ENCODE measurements around the gene BPIFA1.

BPIFA1 gene

GRCh38 chr20:33235696-33236095 is at the start of gene BPIFA1:
BPIFA1 (plus strand) TSS chr20:33235996; CDS start chr20:33237712, 1,716 bp downstream.
- DNase-seq (ENCODE audit: low read depth in 3 of 3, low spot score in 1 of 3) = no peak

GRCh38 chr20:33187491-33187890 is 48.3 kb upstream of the BPIFA1 start:
- DNase-seq (ENCODE audit: low read depth in 3 of 3, low spot score in 1 of 3) = no peak

DNA sequence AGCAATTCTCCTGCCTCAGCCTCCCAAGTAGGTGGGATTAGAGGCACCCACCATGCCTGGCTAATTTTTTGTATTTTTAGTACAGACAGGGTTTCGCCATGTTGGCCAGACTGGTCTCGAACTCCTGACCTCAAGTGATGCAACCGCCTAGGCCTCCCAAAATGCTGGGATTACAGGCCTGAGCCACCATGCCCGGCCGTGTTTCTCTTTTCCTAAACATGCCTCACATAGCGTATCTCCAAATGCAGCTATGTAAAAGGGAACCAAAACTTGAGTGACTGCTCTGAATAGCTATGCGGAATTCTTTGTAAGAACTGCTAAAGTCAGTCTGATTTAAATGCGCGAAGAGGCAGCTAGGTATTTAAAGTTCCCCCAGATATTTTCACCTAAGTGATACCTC is 47.4 kb upstream of the BPIFA1 start:
- DNase-seq (ENCODE audit: low read depth in 3 of 3, low spot score in 1 of 3) = no peak

GRCh38 chr20:33191484-33191883 is 44.3 kb upstream of the BPIFA1 start:
- DNase-seq (ENCODE audit: low read depth in 3 of 3, low spot score in 1 of 3) = no peak

DNA sequence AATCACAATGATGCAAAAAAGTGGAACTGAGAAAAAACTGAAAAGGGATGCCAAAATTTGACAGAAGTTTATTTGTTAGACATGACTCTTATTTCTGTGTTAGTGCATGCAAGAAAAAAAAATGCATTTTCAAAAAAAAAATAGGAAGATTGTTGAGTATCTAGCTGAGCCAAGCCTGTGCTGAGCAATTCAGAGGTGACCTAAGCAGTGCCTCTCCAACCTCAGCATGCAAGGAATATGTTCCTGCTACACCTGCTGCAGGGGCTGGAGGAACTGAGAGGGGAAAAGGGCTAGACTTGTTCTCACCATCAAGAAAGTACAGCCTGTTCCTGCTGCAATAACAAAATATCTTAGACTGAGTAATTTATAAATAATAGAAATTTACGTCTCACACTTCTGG is 43.8 kb upstream of the BPIFA1 start:
- no peak for DNase-seq (ENCODE audit: low read depth in 3 of 3, low spot score in 1 of 3)

DNA sequence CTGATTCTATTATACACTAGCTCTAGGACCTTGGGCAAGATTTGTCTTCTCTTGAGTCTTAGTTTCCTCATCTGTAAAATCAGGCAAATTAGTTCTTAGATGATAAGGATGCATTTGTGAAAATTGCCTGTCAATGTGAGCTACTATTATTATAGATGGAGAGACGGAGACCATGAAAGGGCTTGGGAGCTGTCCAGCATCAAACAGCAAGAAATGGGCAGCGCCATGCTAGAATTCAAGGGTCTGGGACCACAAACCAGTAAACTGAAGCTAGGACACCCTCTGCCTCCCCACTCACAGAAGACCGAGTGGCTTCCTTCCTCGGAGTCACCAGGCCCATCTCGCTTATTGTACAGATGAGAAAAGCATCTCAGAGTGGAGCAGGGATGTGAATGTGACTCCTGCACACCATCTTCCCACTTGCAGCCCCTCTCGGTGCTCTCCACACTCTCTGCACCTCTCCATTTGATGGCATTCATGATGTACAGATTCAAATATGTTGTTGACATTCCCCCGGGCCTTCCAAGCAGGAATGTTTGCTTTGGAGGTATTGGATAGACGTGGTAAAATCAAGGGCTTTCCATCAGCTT is 42.8 kb upstream of the BPIFA1 start:
- no peak for DNase-seq (ENCODE audit: low read depth in 3 of 3, low spot score in 1 of 3)

DNA sequence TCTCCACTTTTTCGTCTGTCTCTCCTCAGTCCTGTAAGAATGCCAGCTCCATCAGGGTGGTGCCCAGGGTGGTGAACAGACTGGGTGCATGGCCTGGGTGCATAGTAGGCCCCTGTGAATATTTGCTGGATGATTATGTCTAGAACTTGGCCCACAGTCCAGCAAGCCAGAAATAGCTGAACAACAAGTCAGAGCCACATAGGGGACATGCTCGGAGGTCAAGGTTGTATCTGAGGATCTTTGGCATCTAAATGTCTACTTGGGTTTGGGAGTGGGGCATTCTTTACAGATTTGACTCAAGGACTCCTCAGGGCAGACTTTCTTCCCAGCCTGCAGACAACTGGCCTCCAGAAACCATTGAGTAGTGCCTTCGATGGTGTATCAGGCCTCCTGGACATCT is 36.8 kb upstream of the BPIFA1 start:
- no peak for DNase-seq (ENCODE audit: low read depth in 3 of 3, low spot score in 1 of 3)

DNA sequence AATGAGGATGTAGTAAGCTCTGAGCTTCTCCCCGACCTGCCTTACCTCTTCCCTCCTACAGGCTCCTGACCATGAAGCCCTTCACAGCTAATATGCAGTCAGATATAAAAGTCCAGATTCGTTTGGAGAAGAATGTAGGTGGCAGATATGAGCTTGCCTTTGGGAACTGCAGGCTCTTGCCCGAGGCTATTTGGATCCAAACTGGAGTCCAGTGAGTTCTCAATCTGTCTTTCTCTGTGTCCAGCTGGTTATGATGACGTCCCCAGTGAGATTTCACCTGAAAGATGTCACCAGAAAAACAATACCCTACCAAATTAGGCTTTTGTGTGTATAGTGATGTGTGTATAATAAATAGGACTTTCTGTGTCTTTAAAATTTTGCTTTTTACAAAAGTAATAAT is 33.3 kb upstream of the BPIFA1 start:
- no peak for DNase-seq (ENCODE audit: low read depth in 3 of 3, low spot score in 1 of 3)

- DNase-seq (ENCODE audit: low read depth in 3 of 3, low spot score in 1 of 3) = no peak
Observed at GRCh38 chr20:33203444-33203843, 32.4 kb upstream of the BPIFA1 start.

DNA sequence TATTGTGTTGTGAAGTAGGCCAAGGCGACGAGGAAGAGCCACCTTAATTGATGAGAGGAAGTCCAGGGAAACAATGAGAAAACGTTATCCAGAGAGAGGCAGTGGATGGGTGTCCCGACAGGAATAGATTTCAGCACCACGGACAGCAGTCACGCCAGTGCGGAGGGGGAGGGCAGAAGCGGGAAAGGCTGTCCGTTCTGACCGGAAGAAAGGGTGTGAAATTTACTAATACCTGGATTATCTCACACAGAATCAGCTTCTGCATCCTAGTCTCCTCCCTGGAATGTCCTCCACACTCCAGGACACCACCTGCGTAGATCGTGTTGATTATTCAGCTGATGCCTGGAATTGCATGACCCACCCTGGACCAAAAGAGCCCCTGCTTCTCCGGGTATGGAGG is 26.0 kb upstream of the BPIFA1 start:
- DNase-seq (ENCODE audit: low read depth in 3 of 3, low spot score in 1 of 3) = peak in 1 of 3 donors; percentile 5

- DNase-seq (ENCODE audit: low read depth in 3 of 3, low spot score in 1 of 3) = no peak
Observed at GRCh38 chr20:33210371-33210770, 25.4 kb upstream of the BPIFA1 start.

GRCh38 chr20:33211817-33212424 is 23.9 kb upstream of the BPIFA1 start:
- no peak for DNase-seq (ENCODE audit: low read depth in 3 of 3, low spot score in 1 of 3)

DNA sequence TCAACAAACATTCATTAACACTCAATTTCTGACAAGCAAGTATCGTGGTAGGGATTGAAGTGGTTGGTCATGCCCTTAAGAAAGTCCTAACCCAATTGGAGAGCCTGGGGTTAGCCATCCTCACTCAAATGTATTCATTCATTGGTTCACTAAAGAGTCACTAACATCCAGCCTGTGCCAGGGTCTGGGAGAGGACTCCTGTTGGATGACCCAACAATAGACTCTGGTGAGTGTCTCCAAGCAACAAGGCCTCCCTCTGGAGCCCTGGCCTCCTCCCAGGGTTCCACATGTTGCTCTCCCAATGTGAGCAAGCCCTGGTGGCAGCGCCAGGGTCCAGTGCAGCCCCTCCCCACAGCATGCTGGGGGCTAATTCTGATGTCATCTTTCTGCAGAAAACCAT is 18.7 kb upstream of the BPIFA1 start, which contains the start of gene BPIFA3:
Gene BPIFA3, plus strand, starts transcription at position 301 of the 400 bp plus-strand sequence. CDS start 185 bp downstream, outside the sequence.
- no peak for DNase-seq (ENCODE audit: low read depth in 3 of 3, low spot score in 1 of 3)

- DNase-seq (ENCODE audit: low read depth in 3 of 3, low spot score in 1 of 3) = no peak
Observed at GRCh38 chr20:33224399-33224798, 11.4 kb upstream of the BPIFA1 start.

DNA sequence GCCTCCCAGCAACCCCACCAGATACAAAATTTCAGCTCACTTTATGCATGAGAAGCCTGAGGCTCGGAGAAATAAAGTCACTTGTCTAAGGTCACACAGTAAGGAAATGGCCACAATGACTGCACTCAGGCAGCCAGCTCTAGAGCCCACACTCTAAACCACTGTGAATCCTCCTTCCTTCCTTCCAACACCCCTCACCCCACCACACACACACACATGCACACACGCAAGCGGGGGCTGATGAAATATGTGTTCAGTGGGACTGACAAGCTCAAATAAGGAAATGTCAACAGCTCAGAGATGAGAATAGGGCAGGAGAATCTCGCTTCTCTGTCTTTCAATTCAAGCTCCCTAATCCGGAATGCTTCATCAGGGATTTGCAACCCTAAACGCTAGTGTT is 6.0 kb upstream of the BPIFA1 start:
- no peak for DNase-seq (ENCODE audit: low read depth in 3 of 3, low spot score in 1 of 3)

DNA sequence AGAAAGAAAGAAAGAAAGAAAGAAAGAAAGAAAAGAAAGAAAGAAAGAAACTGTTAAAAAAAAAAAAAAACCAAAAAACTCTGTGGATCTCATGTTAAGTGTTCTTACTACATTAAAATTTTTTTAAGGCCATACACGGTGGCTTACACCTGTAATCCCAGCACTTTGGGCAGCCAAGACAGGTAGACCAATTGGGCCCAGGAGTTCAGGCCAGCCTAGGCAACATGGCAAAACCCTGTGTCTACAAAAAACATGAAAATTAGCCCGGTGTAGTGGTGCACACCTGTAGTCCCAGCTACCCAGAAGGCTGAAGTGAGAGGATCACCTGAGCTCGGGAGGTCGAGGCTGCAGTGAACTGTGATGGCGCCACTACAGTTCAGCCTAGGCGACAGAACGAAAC is 4.6 kb upstream of the BPIFA1 start:
- no peak for DNase-seq (ENCODE audit: low read depth in 3 of 3, low spot score in 1 of 3)

- no peak for DNase-seq (ENCODE audit: low read depth in 3 of 3, low spot score in 1 of 3)
Observed at GRCh38 chr20:33232486-33233072, 3.2 kb upstream of the BPIFA1 start.

DNA sequence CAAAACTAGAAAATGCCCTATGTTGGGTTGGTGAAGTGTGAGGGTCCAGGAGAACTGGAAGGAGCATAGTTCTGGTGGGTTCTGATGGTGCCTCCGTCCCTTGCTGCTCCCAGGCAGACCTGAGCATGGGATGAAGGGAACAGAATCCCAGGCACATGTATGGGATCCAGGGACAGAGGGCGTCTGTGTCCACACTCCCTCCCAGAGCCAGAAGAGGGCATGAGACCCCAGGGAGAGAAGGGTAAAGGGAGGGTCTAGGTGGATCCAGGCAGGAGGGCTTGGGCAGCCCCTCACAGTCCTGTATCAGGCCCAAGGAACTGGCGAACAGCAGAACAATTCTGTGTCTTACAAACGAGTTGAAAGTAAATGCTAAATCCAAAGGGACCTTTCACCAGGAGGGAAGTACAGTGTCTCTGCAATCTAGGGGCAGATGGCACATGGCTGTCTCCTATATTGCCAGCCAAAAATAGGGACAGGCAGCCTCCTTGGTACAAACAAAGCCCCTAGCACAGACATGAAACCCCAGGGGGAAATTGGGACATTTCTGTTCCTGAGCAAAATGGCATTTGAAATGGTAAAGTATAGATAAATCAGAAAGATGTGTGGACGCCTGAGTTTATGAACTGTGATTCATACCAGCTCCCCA is 2.5 kb upstream of the BPIFA1 start:
- no peak for DNase-seq (ENCODE audit: low read depth in 3 of 3, low spot score in 1 of 3)

- DNase-seq (ENCODE audit: low read depth in 3 of 3, low spot score in 1 of 3) = no peak
Observed at GRCh38 chr20:33234050-33234449, 1.7 kb upstream of the BPIFA1 start.

GRCh38 chr20:33236351-33236750 is 555 bp downstream of the BPIFA1 start:
- DNase-seq (ENCODE audit: low read depth in 3 of 3, low spot score in 1 of 3) = no peak

- DNase-seq (ENCODE audit: low read depth in 3 of 3, low spot score in 1 of 3) = no peak
Observed at GRCh38 chr20:33237989-33238388, 2.2 kb downstream of the BPIFA1 start.

DNA sequence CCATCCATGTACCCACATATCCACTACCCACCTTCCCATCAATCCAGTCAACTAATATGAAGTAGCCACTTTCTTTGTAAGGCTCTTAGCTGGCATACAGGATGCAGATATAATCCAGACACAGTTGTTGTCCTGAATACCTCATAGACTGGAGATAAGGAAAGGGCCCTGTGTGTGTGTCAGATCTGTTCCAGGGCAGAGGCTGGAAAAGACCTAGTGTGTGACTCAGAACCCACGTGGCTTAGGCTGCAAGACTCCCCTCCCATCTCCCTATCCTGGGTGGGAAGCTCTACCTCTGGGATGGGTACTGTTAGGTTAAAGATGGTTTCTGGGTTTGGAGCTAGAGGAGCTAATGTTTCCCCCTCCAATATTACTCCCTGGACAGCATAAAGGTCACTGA is 3.6 kb downstream of the BPIFA1 start:
- no peak for DNase-seq (ENCODE audit: low read depth in 3 of 3, low spot score in 1 of 3)
